ENCODE results near the gene IQSEC3. TPM values are rescaled to one million over a fixed set of nuclear protein-coding genes. Genes with fewer than 3 reads are reported as not detected.

Gene IQSEC3
- polyA plus RNA-seq, 1 donor from 2014 or later: 2.4 TPM

- Histone ChIP-seq H4K20me1 (ENCODE audit: insufficient read depth) (no peaks in the 10 kb centered on the region), H3K4me3 (ENCODE audit: low read length) (peak overlapping the region; percentile 64), H3F3A (ENCODE audit: insufficient read depth, low read length, poor library complexity, severe bottlenecking) (no peaks in the 10 kb centered on the region), H3K9me2 (ENCODE audit: insufficient read depth, low read length) (no peaks in the 10 kb centered on the region), H3K27ac (ENCODE audit: low read length) (no peak overlapping the region), H3K9ac (ENCODE audit: low read length) (peak overlapping the region; percentile 55), H3K79me2 (replicated peaks; ENCODE audit: insufficient read depth, low read length) (no peaks in the 10 kb centered on the region), H3K9me3 (ENCODE audit: low read length) (no peaks in the 10 kb centered on the region), H3K27me3 (ENCODE audit: insufficient read depth, low read depth, low read length) (no peaks in the 10 kb centered on the region), H3K4me2 (ENCODE audit: low read length) (no peak overlapping the region), H2AFZ (ENCODE audit: low read depth, low read length) (peak overlapping the region; percentile 27), H3K36me3 (ENCODE audit: insufficient read depth, low read length) (no peaks in the 10 kb centered on the region)
- TF ChIP-seq MXI1 (conservative IDR thresholded peaks at IDR 0.05; ENCODE audit: poor library complexity, severe bottlenecking): peak; percentile 24
- no peak for TF ChIP-seq TAF1 (IDR thresholded peaks at IDR 0.05; ENCODE audit: low read depth)
- TF ChIP-seq POLR2AphosphoS5 (IDR thresholded peaks at IDR 0.05): no peak
- TF ChIP-seq SMC3 (conservative IDR thresholded peaks at IDR 0.05; ENCODE audit: poor library complexity): peak; percentile 87
- TF ChIP-seq CTCF (IDR thresholded peaks at IDR 0.05; ENCODE audit: poor library complexity, severe bottlenecking): peak; percentile 85
- TF ChIP-seq EZH2 (IDR thresholded peaks at IDR 0.05; ENCODE audit: borderline replicate concordance, insufficient read depth, low read length, poor library complexity, severe bottlenecking): no peak
- no peak for TF ChIP-seq EP300 (conservative IDR thresholded peaks at IDR 0.05; ENCODE audit: poor library complexity, severe bottlenecking)
- peak; percentile 71 for TF ChIP-seq RAD21 (conservative IDR thresholded peaks at IDR 0.05)
- no peak for TF ChIP-seq REST (IDR thresholded peaks at IDR 0.05; ENCODE audit: borderline replicate concordance)
These were observed 122.5 kb downstream of the IQSEC3 start for GRCh38 chr12:188910-189621.

- Histone ChIP-seq H3F3A (ENCODE audit: insufficient read depth, low read length, poor library complexity, severe bottlenecking) (no peaks in the 10 kb centered on the region), H3K9ac (ENCODE audit: low read length) (peak overlapping the region; percentile 55), H3K79me2 (replicated peaks; ENCODE audit: insufficient read depth, low read length) (no peaks in the 10 kb centered on the region), H3K9me2 (ENCODE audit: insufficient read depth, low read length) (no peaks in the 10 kb centered on the region), H3K9me3 (ENCODE audit: low read length) (no peaks in the 10 kb centered on the region), H3K4me2 (ENCODE audit: low read length) (no peak overlapping the region), H3K36me3 (ENCODE audit: insufficient read depth, low read length) (no peaks in the 10 kb centered on the region), H4K20me1 (ENCODE audit: insufficient read depth) (no peaks in the 10 kb centered on the region), H2AFZ (ENCODE audit: low read depth, low read length) (no peak overlapping the region), H3K4me3 (ENCODE audit: low read length) (peak overlapping the region; percentile 64), H3K27ac (ENCODE audit: low read length) (no peak overlapping the region), H3K27me3 (ENCODE audit: insufficient read depth, low read depth, low read length) (no peaks in the 10 kb centered on the region)
- TF ChIP-seq TAF1 (IDR thresholded peaks at IDR 0.05; ENCODE audit: low read depth) (no peak), SMC3 (conservative IDR thresholded peaks at IDR 0.05; ENCODE audit: poor library complexity) (no peak), RAD21 (conservative IDR thresholded peaks at IDR 0.05) (no peak), POLR2AphosphoS5 (IDR thresholded peaks at IDR 0.05) (no peak), CTCF (IDR thresholded peaks at IDR 0.05; ENCODE audit: poor library complexity, severe bottlenecking) (no peak), EP300 (conservative IDR thresholded peaks at IDR 0.05; ENCODE audit: poor library complexity, severe bottlenecking) (no peak), EZH2 (IDR thresholded peaks at IDR 0.05; ENCODE audit: borderline replicate concordance, insufficient read depth, low read length, poor library complexity, severe bottlenecking) (no peak), MXI1 (conservative IDR thresholded peaks at IDR 0.05; ENCODE audit: poor library complexity, severe bottlenecking) (no peak), REST (IDR thresholded peaks at IDR 0.05; ENCODE audit: borderline replicate concordance) (no peak)
These were observed 123.0 kb downstream of the IQSEC3 start for GRCh38 chr12:189622-189962.

All from neural cell (in vitro differentiated cells).